Caco-2 (cell line): ENCODE measurements around the gene GLP2R. TPM values are rescaled to one million over a fixed set of nuclear protein-coding genes. Genes with fewer than 3 reads are reported as not detected.

ENCODE experiments used
- BruUV-seq: library from RNA; stranded (reverse); fragments of 400-500 nt; replicated peaks from 2 replicates; lab custom pipeline; 2021; lab: Mats Ljungman, UMichigan
- CTCF ChIA-PET: fragments of 300-600 bp; sonication (Branson Sonifier 250); formaldehyde crosslinking; loops from one replicate; lab custom pipeline; 2022; ENCODE audit warnings: antibody characterized with exemption; lab: Charles Lee
- POLR2A ChIA-PET: fragments of 300-600 bp; sonication (Branson Sonifier 250); formaldehyde crosslinking; loops from one replicate; lab custom pipeline; 2022; ENCODE audit warnings: antibody characterized with exemption; lab: Charles Lee
- DNase-seq, 2 experiments: peaks; one replicate each; pipeline versions ENCODE4 v3.0.0 to v3.0.0-alpha.2; 2020 to 2022
- H3K27me3 ChIP-seq: replicated peaks from 2 replicates; pipeline ENCODE4 v1.6.0; 2011; ENCODE audit warnings: low read length; ENCODE audit not compliant: control insufficient read depth, insufficient read depth
- H3K36me3 ChIP-seq: 2 replicates; pipeline ENCODE4 v1.5.1; 2011; ENCODE audit warnings: low read length; ENCODE audit not compliant: control insufficient read depth, insufficient read depth
- H3K4me1 ChIP-seq: fragments of 250-450 bp; sonication (Bioruptor Pico); 2 replicates; pipeline ENCODE4 v1.5.1; 2020; ENCODE audit warnings: mild to moderate bottlenecking
- H3K4me3 ChIP-seq: 2 replicates; pipeline ENCODE4 v1.5.1; 2011; ENCODE audit warnings: low read depth, mild to moderate bottlenecking, control low read depth, low read length
- H3K9me3 ChIP-seq: fragments of 250-450 bp; sonication (Bioruptor Pico); 2 replicates; pipeline ENCODE4 v1.5.1; 2020; ENCODE audit warnings: mild to moderate bottlenecking, moderate library complexity
- H3K27ac Mint-ChIP-seq: one replicate; pipeline ENCODE4 v1.8.0; 2022; ENCODE audit warnings: mixed read lengths; ENCODE audit not compliant: unreplicated experiment
- H3K27me3 Mint-ChIP-seq: one replicate; pipeline ENCODE4 v1.8.0; 2022; ENCODE audit warnings: mixed read lengths; ENCODE audit not compliant: insufficient read depth, unreplicated experiment
- H3K36me3 Mint-ChIP-seq: one replicate; pipeline ENCODE4 v1.8.0; 2022; ENCODE audit warnings: mild to moderate bottlenecking, mixed read lengths; ENCODE audit not compliant: insufficient read depth, unreplicated experiment
- H3K4me1 Mint-ChIP-seq: one replicate; pipeline ENCODE4 v1.8.0; 2022; ENCODE audit warnings: low read depth, mixed read lengths; ENCODE audit not compliant: unreplicated experiment
- H3K4me3 Mint-ChIP-seq: one replicate; pipeline ENCODE4 v1.8.0; 2022; ENCODE audit warnings: mild to moderate bottlenecking, moderate library complexity, mixed read lengths; ENCODE audit not compliant: unreplicated experiment
- H3K9me3 Mint-ChIP-seq: one replicate; pipeline ENCODE4 v1.8.0; 2022; ENCODE audit warnings: mixed read lengths; ENCODE audit not compliant: unreplicated experiment
- CTCF ChIP-seq, 2 experiments: fragments of 200-600 bp in 1 of 2; IDR thresholded peaks; 1 replicate in 1 of 2; 2 replicates in 1 of 2; pipeline versions ENCODE4 v1.5.1 to v1.8.0; 2011 to 2022; ENCODE audit warnings: antibody characterized with exemption in 1 of 2, control low read depth in 1 of 2, inconsistent platforms in 1 of 2, low read depth in 1 of 2, low read length in 1 of 2, mild to moderate bottlenecking in 1 of 2, moderate library complexity in 1 of 2; ENCODE audit not compliant: insufficient read depth in 1 of 2, severe bottlenecking in 1 of 2, unreplicated experiment in 1 of 2
- intact Hi-C: fragments of 100-400 bp; cut with micrococcal nuclease; formaldehyde crosslinking; loops from one replicate; pipeline ENCODE4 v1.10.0; 2022; ENCODE audit not compliant: unreplicated experiment
- total RNA-seq: library from RNA; stranded (reverse); gene quantifications from 2 replicates; pipeline ENCODE4 v1.2.3, GENCODE V29; 2022

GLP2R gene
- total RNA-seq, 1 experiment from 2014 or later: not detected

DNA sequence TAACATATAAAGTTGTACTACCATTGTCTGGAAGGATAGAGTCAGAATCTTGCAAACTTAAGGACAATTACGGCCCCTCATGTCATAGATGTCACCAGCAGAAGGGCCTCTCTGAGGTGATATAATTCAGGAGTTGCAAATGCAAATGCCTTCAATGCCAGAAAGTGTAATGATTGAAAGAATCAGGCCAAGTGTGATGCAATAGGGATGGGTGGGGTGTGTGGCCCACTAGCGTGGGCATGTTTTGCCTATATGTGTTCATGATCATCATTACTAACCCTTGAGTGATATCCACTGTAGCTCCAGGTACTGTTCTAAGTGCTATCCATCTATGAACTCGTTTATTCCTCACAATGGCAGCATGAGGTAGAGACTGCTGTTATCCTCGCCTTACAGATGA is 35.4 kb upstream of the GLP2R start:
- Mint-ChIP-seq H3K4me3 (no peak overlapping the region), H3K36me3 (no peaks in the 10 kb centered on the region), H3K9me3 (no peaks in the 10 kb centered on the region), H3K27me3 (no peaks in the 10 kb centered on the region), H3K4me1 (no peaks in the 10 kb centered on the region), H3K27ac (no peak overlapping the region)
- DNase-seq: no peak
- no peaks in the 10 kb centered on the region for H3K36me3 ChIP-seq
- TF ChIP-seq CTCF (IDR thresholded peaks at IDR 0.05; ENCODE audit: insufficient read depth in 1 of 2, low read depth in 1 of 2, low read length in 1 of 2, severe bottlenecking in 1 of 2, unreplicated experiment in 1 of 2): no peak
- no peaks in the 10 kb centered on the region for H3K4me1 ChIP-seq
- no peak overlapping the region for H3K4me3 ChIP-seq
- no TSS peak for BruUV-seq
- ChIA-PET POLR2A (no interaction called here), CTCF (no interaction called here)
- H3K27me3 ChIP-seq: no peaks in the 10 kb centered on the region
- H3K9me3 ChIP-seq: no peaks in the 10 kb centered on the region
- intact Hi-C loops: no loop called here

DNA sequence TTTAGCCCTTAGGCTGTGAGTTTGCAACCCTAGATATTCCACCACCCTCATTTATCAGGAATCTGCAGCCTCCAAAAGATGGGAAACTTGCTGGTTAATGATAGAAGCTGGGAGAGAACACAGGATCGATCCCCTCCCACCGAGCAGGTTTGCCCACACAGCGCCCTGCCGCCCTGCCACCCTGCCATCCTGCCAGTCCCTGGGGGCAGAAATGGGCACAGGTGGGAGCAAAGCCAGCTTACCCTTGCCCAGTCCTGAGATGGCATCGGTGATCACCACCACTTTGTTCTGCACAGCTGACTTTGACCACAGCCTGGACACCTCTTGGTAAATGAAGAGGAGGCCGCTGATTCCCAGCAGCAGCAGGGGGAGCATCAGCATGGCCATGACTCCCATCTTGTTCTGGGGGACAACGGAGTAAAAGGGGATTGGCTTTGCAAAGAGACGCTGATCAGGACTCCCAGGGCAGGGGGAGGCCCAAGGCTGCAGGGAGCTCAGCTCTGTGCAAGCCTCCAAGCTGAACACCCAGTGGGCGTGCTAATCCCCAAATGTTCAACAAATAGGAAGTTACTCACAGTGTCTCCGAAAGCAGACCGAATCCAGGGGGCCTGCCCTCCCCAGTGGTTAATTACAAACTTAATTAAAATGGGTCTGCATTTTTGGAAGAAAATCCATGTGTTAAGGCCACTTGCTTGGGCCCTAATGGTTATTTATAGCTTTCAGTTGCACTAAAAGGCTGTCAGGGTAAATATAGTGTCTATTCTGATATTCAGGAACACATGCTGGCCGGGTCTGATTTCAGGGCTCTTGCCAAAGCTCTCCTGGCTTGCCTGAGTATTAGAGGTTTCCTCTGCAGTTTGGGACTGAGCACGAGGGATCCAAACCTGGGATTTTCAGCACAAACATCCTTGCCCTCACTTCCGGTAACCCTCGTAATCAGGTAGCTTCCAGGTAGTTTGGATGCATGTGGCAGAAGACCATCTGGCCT is 34.5 kb upstream of the GLP2R start, which contains the start of gene DHRS7C:
Gene DHRS7C (minus strand): TSS at position 704 of the 988 bp plus-strand sequence. CDS start 308 bp downstream, at position 396.
- Mint-ChIP-seq H3K4me1 (no peaks in the 10 kb centered on the region), H3K27ac (no peak within 1 kb of the TSS), H3K9me3 (no peaks in the 10 kb centered on the region), H3K27me3 (no peaks in the 10 kb centered on the region), H3K4me3 (no peak within 1 kb of the TSS), H3K36me3 (no peaks in the 10 kb centered on the region)
- ChIA-PET CTCF (interaction anchor here (0.6 kb wide), 1 partner anchor 136 kb away, joined by 3 read pairs; no protein-coding TSS in a partner anchor), POLR2A (no interaction called here)
- no TSS peak for BruUV-seq
- intact Hi-C loops: no loop called here
- TF ChIP-seq CTCF (IDR thresholded peaks at IDR 0.05; ENCODE audit: insufficient read depth in 1 of 2, low read depth in 1 of 2, low read length in 1 of 2, severe bottlenecking in 1 of 2, unreplicated experiment in 1 of 2): no peak
- H3K4me3 ChIP-seq: no peak within 1 kb of the TSS
- H3K4me1 ChIP-seq: no peaks in the 10 kb centered on the region
- DNase-seq: no peak
- H3K27me3 ChIP-seq: no peaks in the 10 kb centered on the region
- H3K36me3 ChIP-seq: no peaks in the 10 kb centered on the region
- H3K9me3 ChIP-seq: no peaks in the 10 kb centered on the region

GRCh38 chr17:9792181-9792840 is 33.4 kb upstream of the GLP2R start:
- H3K36me3 Mint-ChIP-seq: no peaks in the 10 kb centered on the region
- no peaks in the 10 kb centered on the region for H3K9me3 ChIP-seq
- H3K4me1 Mint-ChIP-seq: no peaks in the 10 kb centered on the region
- ChIA-PET POLR2A (no interaction called here), CTCF (no interaction called here)
- no peak overlapping the region for H3K27ac Mint-ChIP-seq
- no peaks in the 10 kb centered on the region for H3K36me3 ChIP-seq
- no TSS peak for BruUV-seq
- no peak overlapping the region for H3K4me3 ChIP-seq
- intact Hi-C loops: no loop called here
- TF ChIP-seq CTCF (IDR thresholded peaks at IDR 0.05; ENCODE audit: insufficient read depth in 1 of 2, low read depth in 1 of 2, low read length in 1 of 2, severe bottlenecking in 1 of 2, unreplicated experiment in 1 of 2): no peak
- H3K4me3 Mint-ChIP-seq: no peak overlapping the region
- no peaks in the 10 kb centered on the region for H3K27me3 ChIP-seq
- H3K9me3 Mint-ChIP-seq: no peaks in the 10 kb centered on the region
- H3K27me3 Mint-ChIP-seq: no peaks in the 10 kb centered on the region
- no peaks in the 10 kb centered on the region for H3K4me1 ChIP-seq
- no peak for DNase-seq
